Fibroblast of lung (primary cell): Measurements from ENCODE around the gene CCDC92. TPM values are rescaled to one million over a fixed set of nuclear protein-coding genes. Genes with fewer than 3 reads are reported as not detected.

Experiments used
- DNase-seq, 2 donors: peaks; one replicate each; pipeline versions ENCODE4 v3.0.0 to v3.0.0-alpha.2; 2010; ENCODE audit warnings: low read depth in 2 of 2
- H2AFZ ChIP-seq: 2 replicates; pipeline ENCODE4 v1.5.1; 2012; ENCODE audit warnings: low read length, control low read depth, inconsistent platforms
- H3K27ac ChIP-seq: 2 replicates; pipeline ENCODE4 v1.5.1; 2011; ENCODE audit warnings: low read length, control low read depth; ENCODE audit not compliant: insufficient read depth
- H3K27me3 ChIP-seq: 2 replicates; pipeline ENCODE4 v1.5.1; 2011; ENCODE audit warnings: mild to moderate bottlenecking, low read length; ENCODE audit not compliant: control insufficient read depth, insufficient read depth
- H3K36me3 ChIP-seq: 2 replicates; pipeline ENCODE4 v1.5.1; 2011; ENCODE audit warnings: low read length; ENCODE audit not compliant: control insufficient read depth, insufficient read depth
- H3K4me1 ChIP-seq: 2 replicates; pipeline ENCODE4 v1.5.1; 2011; ENCODE audit warnings: low read length; ENCODE audit not compliant: control insufficient read depth, insufficient read depth; ENCODE audit errors: extremely low read depth
- H3K4me2 ChIP-seq: 2 replicates; pipeline ENCODE4 v1.5.1; 2011; ENCODE audit warnings: low read length, control low read depth; ENCODE audit not compliant: insufficient read depth; ENCODE audit errors: extremely low read depth
- H3K4me3 ChIP-seq, 4 experiments: fragments of 200-600 bp in 1 of 4; sonication (generic) in 1 of 4; replicated peaks in 1 of 4; 2 replicates each; pipeline ENCODE4 v1.5.1; 2011 to 2016; ENCODE audit warnings: low read length in 4 of 4, low read depth in 3 of 4, mild to moderate bottlenecking in 3 of 4, control low read depth in 2 of 4, inconsistent platforms in 1 of 4, mixed read lengths in 1 of 4; ENCODE audit not compliant: insufficient read depth in 1 of 4; ENCODE audit errors: control extremely low read depth in 1 of 4
- H3K79me2 ChIP-seq: 2 replicates; pipeline ENCODE4 v1.5.1; 2012; ENCODE audit warnings: mild to moderate bottlenecking, low read length, inconsistent platforms; ENCODE audit not compliant: control insufficient read depth, insufficient read depth
- H3K9ac ChIP-seq: 2 replicates; pipeline ENCODE4 v1.5.1; 2011; ENCODE audit warnings: mild to moderate bottlenecking, low read length, control low read depth; ENCODE audit not compliant: insufficient read depth
- H3K9me3 ChIP-seq: 2 replicates; pipeline ENCODE4 v1.5.1; 2012; ENCODE audit warnings: low read depth, low read length; ENCODE audit not compliant: control insufficient read depth, insufficient read depth
- H4K20me1 ChIP-seq: 2 replicates; pipeline ENCODE4 v1.5.1; 2011; ENCODE audit warnings: low read length; ENCODE audit not compliant: control insufficient read depth, insufficient read depth; ENCODE audit errors: extremely low read depth
- EZH2 ChIP-seq: IDR thresholded peaks from 2 replicates; pipeline ENCODE4 v1.5.1; 2012; ENCODE audit warnings: low read length, control low read depth, mild to moderate bottlenecking; ENCODE audit errors: missing control alignments
- polyA plus RNA-seq, 2 donors: library from polyadenylated mRNA; depleted of rRNA in 1 of 2; stranded (reverse) in 1 of 2; unstranded in 1 of 2; fragments of >200 nt; gene quantifications; 2 replicates each; pipeline ENCODE4 v1.2.1, GENCODE V29; 2011 to 2012; ENCODE audit warnings: missing spikeins in 1 of 2
- total RNA-seq: library from RNA; depleted of rRNA; stranded (reverse); fragments of >200 nt; gene quantifications from 2 replicates; pipeline ENCODE4 v1.2.1, GENCODE V29; 2014
- TF ChIP-seq, protein P1 (sequence below), 2 donors: IDR thresholded peaks in 1 of 2; conservative IDR thresholded peaks in 1 of 2; 1 replicate in 1 of 2; 2 replicates in 1 of 2; pipeline ENCODE4 v1.5.1; 2011 to 2012; ENCODE audit warnings: low read length in 2 of 2, control low read depth in 1 of 2, inconsistent platforms in 1 of 2, low read depth in 1 of 2, mild to moderate bottlenecking in 1 of 2

Gene CCDC92
- total and polyA plus RNA-seq, 2 donors (not counting 1 experiment from before 2014, with no cell fraction given): 13.2 to 42.3 TPM

DNA sequence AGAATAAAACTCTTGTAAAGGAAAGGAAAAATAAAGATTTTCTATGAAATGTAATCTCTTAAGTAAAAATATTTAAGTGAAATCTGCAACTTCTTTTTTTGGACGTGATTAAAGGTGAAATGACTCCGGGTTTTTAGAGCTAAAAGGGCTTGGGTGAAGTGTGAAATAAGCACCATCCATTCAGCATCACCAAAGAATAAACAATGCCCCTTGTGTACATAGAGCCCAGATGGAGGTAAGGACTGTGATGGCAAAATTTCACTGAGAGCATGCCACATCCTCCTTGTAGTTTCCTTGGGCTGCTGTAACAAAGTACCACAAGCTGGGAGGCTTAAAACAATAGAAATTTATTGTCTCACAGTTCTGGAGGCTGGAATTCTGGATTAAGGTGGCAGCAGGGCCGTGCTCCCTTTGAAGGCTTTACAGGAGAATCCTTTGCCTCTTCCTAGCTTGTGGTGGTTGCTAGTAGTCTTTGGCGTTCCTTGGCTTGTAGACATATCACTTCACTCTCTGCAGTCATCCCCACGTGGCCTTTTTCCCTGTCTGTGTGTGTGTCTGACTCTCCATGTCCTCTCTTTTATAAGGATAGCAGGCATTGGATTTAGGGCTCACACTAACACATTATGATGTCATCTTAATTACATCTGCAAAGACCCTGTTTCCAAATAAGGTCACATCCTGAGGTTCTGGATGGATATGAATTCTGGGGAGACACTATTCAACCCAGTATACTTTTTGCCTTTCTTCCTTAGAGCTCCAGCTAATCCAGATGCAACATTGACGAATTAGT, 24.6 kb upstream of the CCDC92 start:
- H3K4me2 ChIP-seq: no peak overlapping the region
- no peaks in the 10 kb centered on the region for H4K20me1 ChIP-seq
- H3K27ac ChIP-seq: no peak overlapping the region
- no peak for TF ChIP-seq EZH2
- TF ChIP-seq, protein P1, sequence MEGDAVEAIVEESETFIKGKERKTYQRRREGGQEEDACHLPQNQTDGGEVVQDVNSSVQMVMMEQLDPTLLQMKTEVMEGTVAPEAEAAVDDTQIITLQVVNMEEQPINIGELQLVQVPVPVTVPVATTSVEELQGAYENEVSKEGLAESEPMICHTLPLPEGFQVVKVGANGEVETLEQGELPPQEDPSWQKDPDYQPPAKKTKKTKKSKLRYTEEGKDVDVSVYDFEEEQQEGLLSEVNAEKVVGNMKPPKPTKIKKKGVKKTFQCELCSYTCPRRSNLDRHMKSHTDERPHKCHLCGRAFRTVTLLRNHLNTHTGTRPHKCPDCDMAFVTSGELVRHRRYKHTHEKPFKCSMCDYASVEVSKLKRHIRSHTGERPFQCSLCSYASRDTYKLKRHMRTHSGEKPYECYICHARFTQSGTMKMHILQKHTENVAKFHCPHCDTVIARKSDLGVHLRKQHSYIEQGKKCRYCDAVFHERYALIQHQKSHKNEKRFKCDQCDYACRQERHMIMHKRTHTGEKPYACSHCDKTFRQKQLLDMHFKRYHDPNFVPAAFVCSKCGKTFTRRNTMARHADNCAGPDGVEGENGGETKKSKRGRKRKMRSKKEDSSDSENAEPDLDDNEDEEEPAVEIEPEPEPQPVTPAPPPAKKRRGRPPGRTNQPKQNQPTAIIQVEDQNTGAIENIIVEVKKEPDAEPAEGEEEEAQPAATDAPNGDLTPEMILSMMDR (conservative IDR thresholded peaks at IDR 0.05 in 1 of 2, IDR thresholded peaks at IDR 0.05 in 1 of 2; ENCODE audit: low read depth in 1 of 2, low read length in 2 of 2): no peak
- no peak overlapping the region for H3K9ac ChIP-seq
- no peak for DNase-seq
- H3K79me2 ChIP-seq: no peaks in the 10 kb centered on the region
- H2AFZ ChIP-seq: no peak overlapping the region
- H3K27me3 ChIP-seq: no peaks in the 10 kb centered on the region
- H3K4me3 ChIP-seq: no peak overlapping the region
- H3K9me3 ChIP-seq: no peaks in the 10 kb centered on the region
- H3K4me1 ChIP-seq: peaks cover 12% of the 10 kb centered on the region
- peaks cover 3% of the 10 kb centered on the region for H3K36me3 ChIP-seq

DNA sequence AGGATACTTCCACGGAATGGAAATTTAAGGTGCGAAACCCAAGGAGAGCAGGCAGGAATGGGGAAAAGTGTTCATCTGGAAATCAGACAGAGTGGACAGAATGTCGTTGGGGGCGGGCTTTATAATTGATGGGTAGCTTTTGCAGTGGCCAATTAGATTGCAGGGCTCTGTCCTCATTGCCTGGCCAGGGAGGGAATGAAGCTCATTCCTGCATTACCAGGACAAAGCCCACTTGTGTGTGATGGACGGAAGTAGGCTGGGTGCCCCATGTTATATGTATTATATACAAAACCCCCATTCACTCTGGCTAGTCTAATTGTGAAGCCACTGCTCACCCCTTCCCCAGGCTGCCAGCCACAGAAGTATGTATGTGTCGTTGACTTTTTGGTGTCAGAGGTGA, 23.9 kb upstream of the CCDC92 start:
- Histone ChIP-seq H2AFZ (no peak overlapping the region), H3K79me2 (no peaks in the 10 kb centered on the region), H3K27me3 (no peaks in the 10 kb centered on the region), H3K36me3 (peaks cover 3% of the 10 kb centered on the region), H3K4me3 (no peak overlapping the region), H3K4me1 (peaks cover 12% of the 10 kb centered on the region), H3K4me2 (no peak overlapping the region), H3K27ac (no peak overlapping the region), H3K9ac (no peak overlapping the region), H3K9me3 (no peaks in the 10 kb centered on the region), H4K20me1 (no peaks in the 10 kb centered on the region)
- no peak for DNase-seq
- TF ChIP-seq, protein P1 (conservative IDR thresholded peaks at IDR 0.05 in 1 of 2, IDR thresholded peaks at IDR 0.05 in 1 of 2; ENCODE audit: low read depth in 1 of 2, low read length in 2 of 2): no peak
- TF ChIP-seq EZH2: no peak

DNA sequence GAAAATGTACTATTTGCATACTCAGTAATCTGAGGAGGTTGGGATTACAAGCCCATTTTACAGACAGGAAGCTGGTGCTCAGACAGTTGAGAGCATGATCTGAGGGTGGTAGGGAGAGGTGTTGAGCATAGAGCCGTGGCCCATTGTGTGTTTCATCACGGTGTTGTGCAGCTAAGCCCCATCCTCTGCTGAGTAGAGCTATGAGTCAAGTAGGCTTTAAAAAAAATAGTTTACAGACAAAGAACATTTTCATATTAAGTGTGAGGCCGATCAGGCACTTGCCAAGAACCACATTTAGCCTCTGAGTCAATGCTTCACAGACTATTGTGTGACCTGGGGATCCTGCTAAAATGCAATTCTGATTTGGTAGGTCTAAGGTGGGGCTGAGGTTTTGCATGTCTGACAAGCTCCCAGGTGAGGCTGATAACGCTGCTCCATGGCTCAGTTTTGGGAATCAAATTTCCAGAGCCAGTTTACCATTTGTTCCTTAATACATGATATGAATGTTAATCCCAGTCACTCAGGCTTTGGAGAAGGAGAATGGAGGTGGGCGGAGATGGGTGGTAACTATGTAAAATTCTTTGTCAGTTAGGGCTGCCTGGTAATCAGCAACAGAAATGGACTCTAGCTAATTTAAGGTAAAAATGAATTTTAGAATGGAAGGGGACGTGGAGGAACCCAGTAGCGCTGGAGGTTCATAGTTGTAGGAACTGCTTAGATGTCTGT, 22.6 kb upstream of the CCDC92 start:
- Histone ChIP-seq H3K36me3 (peaks cover 3% of the 10 kb centered on the region), H3K79me2 (no peaks in the 10 kb centered on the region), H3K27me3 (no peaks in the 10 kb centered on the region), H4K20me1 (no peaks in the 10 kb centered on the region), H2AFZ (no peak overlapping the region), H3K4me2 (no peak overlapping the region), H3K4me3 (no peak overlapping the region), H3K4me1 (peaks cover 15% of the 10 kb centered on the region), H3K9me3 (no peaks in the 10 kb centered on the region), H3K27ac (no peak overlapping the region), H3K9ac (no peak overlapping the region)
- no peak for TF ChIP-seq EZH2
- TF ChIP-seq, protein P1 (conservative IDR thresholded peaks at IDR 0.05 in 1 of 2, IDR thresholded peaks at IDR 0.05 in 1 of 2; ENCODE audit: low read depth in 1 of 2, low read length in 2 of 2): no peak
- DNase-seq: peak; percentile 68 to 91
